Tibial artery (tissue), 4 donors: ENCODE measurements around the gene ANP32A.

Experiments used
- DNase-seq, 2 donors: peaks; one replicate each; pipeline ENCODE4 v3.0.0-alpha.2; 2019
- H3K27ac ChIP-seq, 2 donors: fragments of 200-600 bp; sonication (generic) in 1 of 2; 1 replicate in 1 of 2; 2 replicates in 1 of 2; pipeline ENCODE4 v1.5.1; 2018 to 2019; ENCODE audit warnings: mild to moderate bottlenecking in 1 of 2
- H3K27me3 ChIP-seq, 2 donors: fragments of 200-600 bp; sonication (generic) in 1 of 2; one replicate each; pipeline versions ENCODE4 v1.5.1 to v1.6.0; 2016 to 2019
- H3K36me3 ChIP-seq, 3 donors: fragments of 200-600 bp; sonication (generic) in 2 of 3; one replicate each; pipeline ENCODE4 v1.5.1; 2016 to 2019; ENCODE audit warnings: mild to moderate bottlenecking in 2 of 3
- H3K4me1 ChIP-seq, 4 donors: fragments of 200-600 bp; sonication (generic) in 2 of 4; 1 replicate in 3 of 4; 2 replicates in 1 of 4; pipeline ENCODE4 v1.5.1; 2016 to 2019
- H3K4me3 ChIP-seq, 2 donors: fragments of 200-600 bp; sonication (generic) in 1 of 2; 1 replicate in 1 of 2; 2 replicates in 1 of 2; pipeline ENCODE4 v1.5.1; 2018 to 2019; ENCODE audit warnings: mild to moderate bottlenecking in 2 of 2
- H3K9me3 ChIP-seq, 3 donors: fragments of 200-600 bp; sonication (generic) in 1 of 3; one replicate each; pipeline ENCODE4 v1.5.1; 2016 to 2019
- intact Hi-C: fragments of 100-400 bp; cut with DNase I; formaldehyde crosslinking; loops from one replicate; pipeline ENCODE4 v1.15.0; 2023; ENCODE audit warnings: low total_unique reads
- TF ChIP-seq, protein P1 (sequence below), 2 experiments: fragments of 200-600 bp in 1 of 2; fragments of 450-650 bp in 1 of 2; IDR thresholded peaks; one replicate each; pipeline ENCODE4 v1.5.1; 2017 to 2019; ENCODE audit warnings: antibody characterized with exemption in 2 of 2, mild to moderate bottlenecking in 1 of 2, moderate library complexity in 1 of 2

Gene ANP32A

DNA sequence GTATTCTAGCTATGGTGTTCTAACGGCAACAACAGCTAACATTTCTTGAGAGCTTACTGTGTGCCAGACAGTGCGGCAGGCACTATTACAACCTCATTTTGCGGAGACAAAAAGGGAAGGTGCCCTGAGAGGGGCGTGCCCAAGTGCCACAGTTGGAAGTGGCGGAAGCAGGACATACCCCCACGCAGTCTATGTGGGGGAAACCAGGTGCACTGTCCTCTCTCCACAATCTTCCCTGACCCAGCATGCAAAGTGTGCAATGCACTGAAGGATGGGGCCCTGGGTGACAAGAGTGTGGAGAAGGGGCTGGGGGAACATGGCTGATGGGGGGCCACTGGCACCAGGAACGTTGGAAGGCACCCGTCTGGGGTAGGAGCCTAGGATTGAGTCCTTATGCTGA is 8.6 kb downstream of the ANP32A start:
- intact Hi-C loops = no loop called here
- Histone ChIP-seq H3K9me3 (no peaks in the 10 kb centered on the region), H3K27ac (no peak overlapping the region), H3K36me3 (peaks cover 0 to 6% (median 0%) of the 10 kb centered on the region in 3 donors), H3K27me3 (no peaks in the 10 kb centered on the region), H3K4me3 (no peak overlapping the region), H3K4me1 (peaks cover 0 to 68% (median 30%) of the 10 kb centered on the region in 4 donors)
- TF ChIP-seq, protein P1, sequence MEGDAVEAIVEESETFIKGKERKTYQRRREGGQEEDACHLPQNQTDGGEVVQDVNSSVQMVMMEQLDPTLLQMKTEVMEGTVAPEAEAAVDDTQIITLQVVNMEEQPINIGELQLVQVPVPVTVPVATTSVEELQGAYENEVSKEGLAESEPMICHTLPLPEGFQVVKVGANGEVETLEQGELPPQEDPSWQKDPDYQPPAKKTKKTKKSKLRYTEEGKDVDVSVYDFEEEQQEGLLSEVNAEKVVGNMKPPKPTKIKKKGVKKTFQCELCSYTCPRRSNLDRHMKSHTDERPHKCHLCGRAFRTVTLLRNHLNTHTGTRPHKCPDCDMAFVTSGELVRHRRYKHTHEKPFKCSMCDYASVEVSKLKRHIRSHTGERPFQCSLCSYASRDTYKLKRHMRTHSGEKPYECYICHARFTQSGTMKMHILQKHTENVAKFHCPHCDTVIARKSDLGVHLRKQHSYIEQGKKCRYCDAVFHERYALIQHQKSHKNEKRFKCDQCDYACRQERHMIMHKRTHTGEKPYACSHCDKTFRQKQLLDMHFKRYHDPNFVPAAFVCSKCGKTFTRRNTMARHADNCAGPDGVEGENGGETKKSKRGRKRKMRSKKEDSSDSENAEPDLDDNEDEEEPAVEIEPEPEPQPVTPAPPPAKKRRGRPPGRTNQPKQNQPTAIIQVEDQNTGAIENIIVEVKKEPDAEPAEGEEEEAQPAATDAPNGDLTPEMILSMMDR (IDR thresholded peaks at IDR 0.05) = no peak
- DNase-seq = no peak

DNA sequence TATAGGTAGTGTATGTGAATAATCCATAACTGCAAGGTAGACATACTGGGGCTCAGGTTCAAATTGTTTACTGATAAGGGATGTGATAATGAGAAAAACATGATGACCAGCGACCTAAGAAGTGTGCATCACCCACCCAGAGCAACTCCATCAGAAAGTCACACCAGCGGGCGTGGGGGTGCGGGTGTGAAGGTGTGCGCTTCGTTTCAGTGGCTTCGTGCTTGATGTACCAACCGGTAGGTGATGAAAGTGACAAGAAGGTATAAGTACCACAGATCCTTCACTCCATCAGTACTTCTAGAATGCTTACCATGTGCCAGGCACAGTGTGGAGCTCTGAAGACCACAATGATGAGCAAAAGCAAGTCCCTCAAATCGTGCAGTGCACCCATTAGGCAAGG is 11.2 kb downstream of the ANP32A start:
- no peaks in the 10 kb centered on the region for H3K27me3 ChIP-seq
- no peaks in the 10 kb centered on the region for H3K9me3 ChIP-seq
- H3K36me3 ChIP-seq = peaks cover 0 to 6% (median 0%) of the 10 kb centered on the region in 3 donors
- TF ChIP-seq, protein P1 (IDR thresholded peaks at IDR 0.05) = no peak
- H3K4me3 ChIP-seq = no peak overlapping the region
- no peak for DNase-seq
- H3K27ac ChIP-seq = no peak overlapping the region
- peaks cover 0 to 54% (median 22%) of the 10 kb centered on the region in 4 donors for H3K4me1 ChIP-seq
- intact Hi-C loops = no loop called here

DNA sequence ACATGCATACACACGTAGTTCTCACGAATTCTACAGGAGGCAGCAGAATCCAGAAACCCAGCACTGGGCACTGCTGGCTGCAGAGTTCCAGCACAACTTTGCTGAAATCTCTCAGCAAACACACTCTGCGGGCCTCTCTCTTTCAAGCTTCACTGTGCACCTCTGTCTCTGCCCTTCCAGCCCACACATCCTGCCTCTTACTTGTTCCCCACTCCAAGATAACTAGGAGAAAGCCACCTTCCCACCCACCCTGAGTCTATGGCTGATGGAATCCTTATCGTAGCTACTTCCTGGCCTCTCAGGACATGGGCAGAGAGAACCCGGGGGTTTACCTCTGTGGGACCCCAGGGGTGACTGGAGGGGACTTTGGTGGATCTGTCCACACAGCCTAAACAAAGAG is 11.9 kb downstream of the ANP32A start:
- peaks cover 0 to 47% (median 21%) of the 10 kb centered on the region in 4 donors for H3K4me1 ChIP-seq
- peaks cover 0 to 6% (median 0%) of the 10 kb centered on the region in 3 donors for H3K36me3 ChIP-seq

DNA sequence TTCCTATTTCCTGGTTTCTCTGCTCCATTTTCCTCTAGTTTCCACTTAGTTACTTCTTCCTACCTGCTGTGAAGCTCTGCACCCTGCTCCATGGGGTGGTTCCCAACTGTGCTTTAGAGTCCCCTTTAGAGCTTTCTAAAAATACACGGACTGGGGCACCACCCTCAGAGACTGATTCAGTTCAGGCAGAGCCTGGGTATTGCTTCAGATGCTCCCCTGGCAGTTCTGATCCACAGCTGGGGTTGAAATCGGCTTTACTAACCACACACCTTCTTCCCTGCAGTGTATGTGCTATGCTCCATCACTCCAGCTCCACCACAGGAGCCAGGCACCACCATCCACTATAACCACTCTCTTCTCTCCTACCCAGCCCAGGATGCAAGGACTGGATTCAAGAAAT is 12.6 kb downstream of the ANP32A start:
- no peak for DNase-seq
- TF ChIP-seq, protein P1 (IDR thresholded peaks at IDR 0.05) = no peak
- H3K4me1 ChIP-seq = peaks cover 0 to 40% (median 17%) of the 10 kb centered on the region in 4 donors
- no peaks in the 10 kb centered on the region for H3K27me3 ChIP-seq
- H3K4me3 ChIP-seq = no peak overlapping the region
- H3K9me3 ChIP-seq = no peaks in the 10 kb centered on the region
- peaks cover 0 to 6% (median 0%) of the 10 kb centered on the region in 3 donors for H3K36me3 ChIP-seq
- no peak overlapping the region for H3K27ac ChIP-seq
- intact Hi-C loops = no loop called here

More for the DNA sequence above, 11.9 kb downstream of the ANP32A start:
- Histone ChIP-seq H3K4me3 (no peak overlapping the region), H3K9me3 (no peaks in the 10 kb centered on the region), H3K27ac (no peak overlapping the region), H3K27me3 (no peaks in the 10 kb centered on the region)
- DNase-seq = no peak
- TF ChIP-seq, protein P1 (IDR thresholded peaks at IDR 0.05) = no peak
- intact Hi-C loops = no loop called here

DNA sequence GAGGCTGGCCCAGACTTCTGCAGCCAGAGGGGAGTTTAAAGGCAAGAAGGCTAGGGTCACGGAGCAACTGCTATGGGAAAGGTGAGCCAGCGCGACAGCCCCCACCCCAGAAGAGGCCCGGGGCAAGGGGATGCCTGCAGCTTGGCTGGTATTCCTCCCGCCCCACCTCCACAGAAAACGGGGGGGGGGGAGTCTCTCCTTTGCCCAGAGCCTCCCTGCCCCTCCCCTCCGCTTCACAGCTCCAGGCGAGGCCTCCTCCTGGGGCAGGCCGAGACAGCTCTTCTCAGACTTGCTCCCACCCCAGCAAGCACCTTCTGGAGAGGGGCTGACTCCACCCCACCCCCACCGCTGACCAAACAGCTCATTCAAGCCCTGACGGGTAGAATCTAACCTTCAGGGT is 13.4 kb downstream of the ANP32A start:
- H3K4me1 ChIP-seq = peaks cover 0 to 33% (median 15%) of the 10 kb centered on the region in 4 donors
- H3K27ac ChIP-seq = no peak overlapping the region
- intact Hi-C loops = no loop called here

More for the DNA sequence above, 13.4 kb downstream of the ANP32A start:
- no peaks in the 10 kb centered on the region for H3K27me3 ChIP-seq
- H3K36me3 ChIP-seq = peaks cover 0 to 6% (median 0%) of the 10 kb centered on the region in 3 donors
- no peaks in the 10 kb centered on the region for H3K9me3 ChIP-seq
- TF ChIP-seq, protein P1 (IDR thresholded peaks at IDR 0.05) = no peak
- H3K4me3 ChIP-seq = no peak overlapping the region
- DNase-seq = no peak
